NOMO-1 (cell line): ENCODE measurements around the gene NRL.
A peak's percentile ranks its signal among the peaks of the same experiment; 100 is the strongest.
"Not testable (repeated sequence)": the region's sequence is repeated elsewhere in the genome, so short reads cannot be mapped to it uniquely, and the experiment has no call there.

ENCODE experiments used
- DNase-seq, 2 experiments: peaks; one replicate each; lab custom pipeline; 2025; ENCODE audit not compliant: unreplicated experiment in 2 of 2; lab: John Stamatoyannopoulos, UW

The NRL gene

DNA sequence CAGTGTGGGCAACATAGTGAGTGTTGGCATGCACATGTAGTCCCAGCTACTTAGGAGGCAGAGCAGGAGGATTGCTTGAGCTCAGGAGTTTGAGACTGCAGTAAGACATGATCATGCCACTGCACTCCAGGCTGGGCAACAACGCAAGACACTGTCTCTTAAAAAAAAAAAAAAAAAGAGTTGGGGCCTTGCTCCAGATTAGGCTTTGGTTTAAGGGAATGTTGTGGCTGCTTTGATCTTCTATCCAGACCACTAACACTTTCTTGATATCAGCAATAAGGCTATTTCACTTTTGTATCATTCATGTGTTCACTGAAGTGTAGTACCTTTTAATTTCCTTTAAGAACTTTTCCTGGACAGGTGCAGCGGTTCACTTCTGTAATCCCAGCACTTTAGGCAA, 12.9 kb upstream of the NRL start:
- no peak for DNase-seq

GRCh38 chr14:24126939-24127338, 12.2 kb upstream of the NRL start:
- DNase-seq, result no peak

GRCh38 chr14:24123424-24124417, 9.0 kb upstream of the NRL start:
- DNase-seq, result no peak

GRCh38 chr14:24122898-24123297, 8.1 kb upstream of the NRL start:
- DNase-seq, result no peak

DNA sequence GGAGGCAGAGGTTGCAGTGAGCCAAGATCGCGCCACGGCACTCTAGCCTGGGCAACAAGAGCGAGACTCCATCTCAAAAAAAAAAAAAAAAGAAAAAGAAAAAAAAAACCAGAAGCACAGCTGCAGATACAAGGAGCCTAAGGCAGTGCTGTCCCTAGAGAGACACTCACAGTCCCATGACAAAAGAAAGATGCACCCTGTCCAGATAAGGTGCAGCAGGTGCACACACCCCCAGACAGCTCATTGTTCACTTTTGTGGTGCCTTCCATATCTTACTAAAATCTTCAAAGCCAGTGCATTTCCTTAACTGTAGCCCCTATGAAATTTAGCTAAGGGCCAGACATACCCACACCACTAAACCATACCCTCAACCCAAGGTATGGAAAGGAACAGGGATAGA, 7.7 kb upstream of the NRL start:
- no peak for DNase-seq

DNA sequence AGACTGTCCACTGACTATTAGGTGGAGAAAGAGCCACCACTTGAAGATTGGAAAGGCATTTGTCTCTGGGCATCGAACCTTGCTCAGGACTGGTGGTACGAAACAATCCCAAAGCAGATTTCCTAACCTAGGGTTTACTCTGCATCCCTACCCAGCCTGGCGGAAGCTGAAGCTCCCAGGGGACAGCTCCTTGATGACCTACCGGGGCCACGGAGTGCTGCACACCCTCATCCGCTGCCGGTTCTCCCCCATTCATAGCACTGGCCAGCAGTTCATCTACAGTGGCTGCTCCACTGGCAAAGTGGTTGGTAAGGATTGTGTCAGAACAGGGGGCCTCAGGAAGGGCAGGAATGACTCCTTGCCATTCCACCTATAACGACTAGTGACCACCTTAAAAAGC, 6.5 kb upstream of the NRL start:
- DNase-seq, result no peak

DNA sequence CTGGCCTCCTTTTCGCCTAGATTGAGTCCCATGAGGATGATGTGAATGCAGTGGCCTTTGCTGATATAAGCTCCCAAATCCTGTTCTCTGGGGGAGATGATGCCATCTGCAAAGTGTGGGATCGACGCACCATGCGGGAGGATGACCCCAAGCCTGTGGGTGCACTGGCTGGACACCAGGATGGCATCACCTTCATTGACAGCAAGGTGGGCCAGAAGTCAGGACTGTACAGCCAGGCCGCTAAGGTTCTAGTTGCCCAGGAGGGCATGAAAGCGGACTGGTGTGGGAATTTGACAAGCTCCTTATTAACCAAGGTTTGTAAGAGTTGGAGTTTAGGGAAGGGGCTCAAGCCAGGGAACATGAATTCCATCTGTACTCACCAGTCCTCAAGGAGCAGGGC, 4.9 kb upstream of the NRL start:
- DNase-seq, result no peak

DNA sequence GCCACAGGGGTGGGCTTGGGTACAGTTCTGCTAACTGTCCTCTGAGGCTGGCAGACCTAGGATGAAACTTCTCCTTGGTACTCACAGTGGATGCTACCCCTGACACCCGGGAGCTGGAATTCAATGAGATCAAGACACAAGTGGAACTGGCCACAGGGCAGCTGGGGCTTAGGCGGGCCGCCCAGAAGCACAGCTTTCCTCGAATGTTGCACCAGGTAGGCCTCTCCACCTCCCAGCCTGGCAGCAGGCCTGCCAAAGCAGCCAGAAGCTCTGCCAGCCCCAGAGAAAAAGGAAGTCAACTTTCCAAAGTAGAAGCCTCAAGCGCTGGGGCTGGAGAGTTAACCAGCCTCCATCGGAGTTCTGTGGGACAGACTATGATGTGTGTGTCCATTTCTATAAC, 2.4 kb upstream of the NRL start:
- no peak for DNase-seq

DNA sequence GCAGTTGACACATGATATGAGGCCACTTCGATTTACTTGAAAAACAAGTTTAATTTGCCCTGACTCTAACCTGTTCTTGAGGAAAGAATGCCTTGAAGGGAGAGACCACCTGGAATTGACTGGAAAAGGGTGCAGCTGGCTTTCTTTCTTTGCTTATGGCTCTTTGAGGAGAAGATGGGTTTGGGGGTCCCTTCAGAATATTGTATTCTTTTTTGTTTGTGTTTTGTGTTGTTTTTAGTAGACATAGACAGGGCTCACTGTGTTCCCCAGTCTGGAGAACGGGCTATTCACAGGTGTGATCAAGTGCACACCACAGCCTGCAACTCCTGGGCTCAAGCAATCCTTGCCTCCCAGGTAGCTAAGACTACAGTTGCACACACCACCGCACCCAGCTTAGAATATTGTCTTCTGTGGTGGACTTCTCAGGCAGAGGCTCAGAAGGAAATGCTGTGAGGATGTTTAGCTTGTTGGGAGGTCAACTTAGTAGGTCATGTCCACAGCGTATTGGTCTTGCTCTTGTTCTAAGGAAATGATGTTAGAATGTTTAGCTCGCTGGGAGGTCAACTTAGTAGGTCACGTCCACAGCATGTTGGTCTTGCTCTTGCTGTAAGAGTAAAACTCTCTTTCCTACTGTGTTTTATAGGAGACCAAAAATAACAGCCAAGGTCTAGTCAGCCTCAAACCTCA, 1.5 kb upstream of the NRL start:
- no peak for DNase-seq

GRCh38 chr14:24115422-24116127, 826 bp upstream of the NRL start:
- no peak for DNase-seq

GRCh38 chr14:24113801-24114531, 783 bp downstream of the NRL start:
- DNase-seq, result peak; percentile 88 to 91

- no peak for DNase-seq
Observed at GRCh38 chr14:24113379-24113800, 1.4 kb downstream of the NRL start.

GRCh38 chr14:24110523-24110922, 4.2 kb downstream of the NRL start:
- DNase-seq, result no peak

DNA sequence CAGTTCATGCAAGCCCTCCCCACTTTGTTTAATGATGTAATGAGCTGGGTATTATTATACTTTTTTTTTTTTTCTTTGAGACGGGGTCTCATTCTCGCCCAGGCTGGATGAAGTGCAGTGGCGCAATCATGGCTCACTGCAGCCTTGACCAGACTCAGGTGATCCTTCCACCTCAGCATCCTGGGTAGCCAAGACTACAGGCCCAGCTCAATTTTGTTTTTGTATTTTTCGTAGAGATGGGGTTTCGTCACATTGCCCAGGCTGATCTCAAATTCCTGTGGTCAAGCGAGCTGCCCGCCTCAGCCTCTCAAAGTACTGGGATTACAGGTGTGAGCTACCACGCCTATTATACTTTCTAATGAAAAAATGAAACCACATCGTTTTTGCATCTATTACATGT, 4.7 kb downstream of the NRL start:
- no peak for DNase-seq

DNA sequence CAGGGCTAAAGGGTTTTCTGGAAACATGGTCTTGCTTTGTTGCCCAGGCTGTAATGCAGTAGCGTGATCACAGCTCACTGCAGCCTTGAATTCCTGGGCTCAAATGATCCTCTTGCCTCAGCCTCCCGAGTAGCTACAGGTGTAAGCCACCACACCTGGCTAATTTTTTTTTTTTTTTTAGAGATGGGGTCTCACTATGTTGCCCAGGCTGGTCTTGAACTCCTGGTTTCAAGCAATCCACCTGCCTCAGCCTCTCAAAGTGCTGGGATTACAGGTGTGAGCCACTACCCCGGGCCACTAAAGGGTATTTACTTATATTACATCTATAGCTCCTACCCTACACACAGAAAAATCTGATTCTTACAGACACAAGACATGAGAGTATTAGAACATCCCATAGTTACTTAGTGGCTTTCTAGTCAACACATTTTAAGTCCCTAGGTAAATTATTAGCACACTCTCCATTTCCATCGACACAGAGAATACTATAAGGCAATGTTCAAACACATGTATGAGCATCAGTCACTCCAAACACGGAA, 6.3 kb downstream of the NRL start:
- no peak for DNase-seq

- no peak for DNase-seq
Observed at GRCh38 chr14:24106672-24107271, 8.0 kb downstream of the NRL start.

DNA sequence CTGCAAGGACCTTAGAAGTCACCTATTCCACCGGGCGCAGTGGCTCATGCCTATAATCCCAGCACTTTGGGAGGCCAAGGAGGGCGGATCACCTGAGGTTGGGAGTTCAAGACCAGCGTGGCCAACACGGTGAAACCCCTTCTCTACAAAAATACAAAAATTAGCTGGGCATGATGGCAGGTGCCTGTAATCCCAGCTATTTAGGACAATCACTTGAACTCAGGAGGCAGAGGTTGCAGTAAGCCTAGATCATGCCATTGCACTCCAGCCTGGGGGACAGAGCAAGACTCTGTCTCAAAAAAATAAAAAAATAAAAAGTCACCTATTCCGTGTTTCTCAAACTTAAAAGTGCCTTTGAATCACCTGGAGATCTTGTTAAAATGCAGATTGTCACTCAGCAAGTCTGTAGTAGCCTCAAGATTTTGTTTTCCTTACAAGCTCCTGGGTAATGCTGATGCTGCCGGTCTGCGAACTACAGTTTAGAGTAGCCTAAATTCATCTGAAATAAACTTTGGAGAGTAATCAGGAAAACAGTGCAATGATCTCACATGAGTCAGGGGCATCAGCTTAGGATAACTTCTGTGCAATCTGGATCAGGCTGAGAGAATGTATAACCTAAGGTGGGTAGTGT, 9.0 kb downstream of the NRL start:
- not testable (repeated sequence) for DNase-seq

- no peak for DNase-seq
Observed at GRCh38 chr14:24103451-24103850, 11.3 kb downstream of the NRL start.

DNA sequence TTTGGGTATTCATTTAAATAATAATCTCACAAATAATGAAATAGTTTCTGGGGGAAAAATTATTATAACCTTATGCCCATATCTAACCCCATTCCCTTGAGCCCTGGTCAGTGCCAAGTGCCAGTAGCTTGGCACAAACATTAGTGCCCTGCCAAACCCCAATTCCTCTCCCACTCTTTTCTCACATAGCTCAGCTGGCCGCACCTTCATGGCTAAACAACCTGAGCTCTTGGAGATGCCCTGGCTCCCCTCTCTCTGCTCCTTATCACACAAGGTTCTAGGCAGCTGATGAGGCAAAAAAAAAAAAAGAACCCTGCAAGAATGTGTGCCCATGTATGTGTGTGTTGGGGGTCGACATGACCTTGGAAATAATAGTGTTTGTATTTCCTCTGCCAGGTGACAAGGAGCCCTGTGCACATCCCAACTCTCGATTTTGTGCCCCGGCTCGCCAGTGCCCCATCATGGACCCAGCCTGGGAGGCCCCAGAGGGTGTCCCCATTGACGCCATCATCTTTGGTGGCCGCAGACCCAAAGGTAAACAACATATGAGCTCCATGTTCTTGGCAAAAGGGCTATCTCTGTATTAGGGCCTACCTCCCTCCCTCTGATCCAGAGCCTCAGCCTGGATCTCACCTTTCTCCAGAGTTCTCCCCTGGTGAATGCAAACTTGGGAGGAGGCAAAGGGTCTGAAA, 12.2 kb downstream of the NRL start:
- no peak for DNase-seq
